Measurements from ENCODE around the gene FAM177B. TPM values are rescaled to one million over a fixed set of nuclear protein-coding genes. Genes with fewer than 3 reads are reported as not detected.

The FAM177B gene
- total RNA-seq = under 1 TPM in 1 of 4 donors, not detected in 3; 0.33 TPM

- TF ChIP-seq, protein P1, sequence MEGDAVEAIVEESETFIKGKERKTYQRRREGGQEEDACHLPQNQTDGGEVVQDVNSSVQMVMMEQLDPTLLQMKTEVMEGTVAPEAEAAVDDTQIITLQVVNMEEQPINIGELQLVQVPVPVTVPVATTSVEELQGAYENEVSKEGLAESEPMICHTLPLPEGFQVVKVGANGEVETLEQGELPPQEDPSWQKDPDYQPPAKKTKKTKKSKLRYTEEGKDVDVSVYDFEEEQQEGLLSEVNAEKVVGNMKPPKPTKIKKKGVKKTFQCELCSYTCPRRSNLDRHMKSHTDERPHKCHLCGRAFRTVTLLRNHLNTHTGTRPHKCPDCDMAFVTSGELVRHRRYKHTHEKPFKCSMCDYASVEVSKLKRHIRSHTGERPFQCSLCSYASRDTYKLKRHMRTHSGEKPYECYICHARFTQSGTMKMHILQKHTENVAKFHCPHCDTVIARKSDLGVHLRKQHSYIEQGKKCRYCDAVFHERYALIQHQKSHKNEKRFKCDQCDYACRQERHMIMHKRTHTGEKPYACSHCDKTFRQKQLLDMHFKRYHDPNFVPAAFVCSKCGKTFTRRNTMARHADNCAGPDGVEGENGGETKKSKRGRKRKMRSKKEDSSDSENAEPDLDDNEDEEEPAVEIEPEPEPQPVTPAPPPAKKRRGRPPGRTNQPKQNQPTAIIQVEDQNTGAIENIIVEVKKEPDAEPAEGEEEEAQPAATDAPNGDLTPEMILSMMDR (IDR thresholded peaks at IDR 0.05) = no peak
- TF ChIP-seq POLR2A (IDR thresholded peaks at IDR 0.05) = no peak
- Histone ChIP-seq H3K4me3 (replicated peaks in 1 of 3) (no peak within 1 kb of the TSS), H3K27ac (no peak within 1 kb of the TSS), H3K4me1 (no peaks in the 10 kb centered on the region), H3K36me3 (peaks cover 19 to 21% of the 10 kb centered on the region in 2 donors), H3K9me3 (no peaks in the 10 kb centered on the region), H3K27me3 (no peaks in the 10 kb centered on the region)
- 69 to 81% methylated on average over 1 of the region's 1 CpG for WGBS, 2 donors
- intact Hi-C loops (cut with DNase I) = loop anchor here (5.0 kb wide), 1 partner anchor 345 kb away; no protein-coding TSS in a partner anchor
- no peak for DNase-seq
Measured at GRCh38 chr1:222736972-222737371, at the start of gene FAM177B. TSS of gene FAM177B (plus strand) at chr1:222737202. CDS start at chr1:222746546, 9,344 bp downstream.

- Histone ChIP-seq H3K36me3 (peaks cover 0 to 9% of the 10 kb centered on the region in 2 donors), H3K4me3 (replicated peaks in 1 of 3) (no peak overlapping the region), H3K27ac (no peak overlapping the region), H3K9me3 (no peaks in the 10 kb centered on the region), H3K4me1 (no peaks in the 10 kb centered on the region), H3K27me3 (no peaks in the 10 kb centered on the region)
- intact Hi-C loops (cut with DNase I) = no loop called here
- TF ChIP-seq, protein P1 (IDR thresholded peaks at IDR 0.05) = no peak
- TF ChIP-seq POLR2A (IDR thresholded peaks at IDR 0.05) = no peak
- DNase-seq = no peak
- WGBS, 2 donors = 94 to 100% methylated on average over 1 of the region's 1 CpG
Measured at GRCh38 chr1:222691016-222691415, 46.0 kb upstream of the FAM177B start.

GRCh38 chr1:222694927-222695326 lies 42.1 kb upstream of the FAM177B start:
- WGBS, 2 donors = 90% methylated on average over 5 of the region's 5 CpGs
- H3K36me3 ChIP-seq = no peaks in the 10 kb centered on the region
- no peaks in the 10 kb centered on the region for H3K4me1 ChIP-seq
- DNase-seq = no peak
- no peaks in the 10 kb centered on the region for H3K27me3 ChIP-seq
- no peaks in the 10 kb centered on the region for H3K9me3 ChIP-seq
- intact Hi-C loops (cut with DNase I) = no loop called here
- no peak overlapping the region for H3K27ac ChIP-seq
- H3K4me3 ChIP-seq (replicated peaks in 1 of 3) = no peak overlapping the region
- TF ChIP-seq, protein P1 (IDR thresholded peaks at IDR 0.05) = no peak
- TF ChIP-seq POLR2A (IDR thresholded peaks at IDR 0.05) = no peak

- peaks cover 0 to 6% of the 10 kb centered on the region in 2 donors for H3K36me3 ChIP-seq
- no peak for DNase-seq
- WGBS, 2 donors = 97% methylated on average over 8 of the region's 8 CpGs
- TF ChIP-seq, protein P1 (IDR thresholded peaks at IDR 0.05) = no peak
- TF ChIP-seq POLR2A (IDR thresholded peaks at IDR 0.05) = no peak
- no peaks in the 10 kb centered on the region for H3K27me3 ChIP-seq
- no peaks in the 10 kb centered on the region for H3K9me3 ChIP-seq
- no peaks in the 10 kb centered on the region for H3K4me1 ChIP-seq
- intact Hi-C loops (cut with DNase I) = no loop called here
- no peak overlapping the region for H3K4me3 ChIP-seq (replicated peaks in 1 of 3)
- H3K27ac ChIP-seq = no peak overlapping the region
Measured at GRCh38 chr1:222696741-222697140, 40.3 kb upstream of the FAM177B start.

DNA sequence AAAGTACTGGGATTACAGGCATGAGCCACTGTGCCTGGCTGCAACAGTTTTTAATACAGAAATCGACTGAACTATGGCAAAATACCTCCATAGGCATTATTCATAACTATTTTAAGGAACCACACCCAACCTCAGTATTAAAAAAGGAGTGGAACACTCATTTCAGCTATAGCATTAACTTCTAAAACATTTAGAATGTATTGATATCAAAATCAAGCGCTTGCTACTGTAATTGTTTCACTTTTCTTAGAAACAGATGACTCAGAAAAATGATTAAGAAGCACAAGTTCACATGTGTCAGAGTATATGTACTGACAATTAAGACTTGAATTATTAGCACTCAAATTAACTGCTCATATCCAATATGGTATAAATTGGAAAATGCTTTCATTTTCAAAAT lies 39.8 kb upstream of the FAM177B start:
- intact Hi-C loops (cut with DNase I) = no loop called here
- H3K9me3 ChIP-seq = no peaks in the 10 kb centered on the region
- no peaks in the 10 kb centered on the region for H3K27me3 ChIP-seq
- DNase-seq = no peak
- H3K4me1 ChIP-seq = no peaks in the 10 kb centered on the region
- TF ChIP-seq, protein P1 (IDR thresholded peaks at IDR 0.05) = no peak
- no peak for TF ChIP-seq POLR2A (IDR thresholded peaks at IDR 0.05)
- 90 to 97% methylated on average over 2 of the region's 2 CpGs for WGBS, 2 donors
- no peak overlapping the region for H3K4me3 ChIP-seq (replicated peaks in 1 of 3)
- no peak overlapping the region for H3K27ac ChIP-seq
- H3K36me3 ChIP-seq = peaks cover 0 to 7% of the 10 kb centered on the region in 2 donors

All from thyroid gland (tissue), 4 donors.